ENCODE results near the gene SPRR2D. TPM values are rescaled to one million over a fixed set of nuclear protein-coding genes. Genes with fewer than 3 reads are reported as not detected.
"Not testable (repeated sequence)": the region's sequence is repeated elsewhere in the genome, so short reads cannot be mapped to it uniquely, and the experiment has no call there.

Gene SPRR2D
- total RNA-seq, 2 donors from 2014 or later: not detected

- Mint-ChIP-seq H3K27ac (no peak overlapping the region), H3K9me3 (no peaks in the 10 kb centered on the region), H3K4me3 (no peak overlapping the region), H3K4me1 (no peaks in the 10 kb centered on the region), H3K36me3 (ENCODE audit: low read depth) (no peaks in the 10 kb centered on the region), H3K27me3 (peaks cover 13% of the 10 kb centered on the region)
- ATAC-seq (replicated peaks): no peak
These were observed 8.8 kb downstream of the SPRR2D start for GRCh38 chr1:153032073-153032472.

- Mint-ChIP-seq H3K27me3 (peaks cover 13% of the 10 kb centered on the region), H3K9me3 (no peaks in the 10 kb centered on the region), H3K4me1 (no peaks in the 10 kb centered on the region), H3K4me3 (no peak within 1 kb of the TSS), H3K36me3 (ENCODE audit: low read depth) (no peaks in the 10 kb centered on the region), H3K27ac (no peak within 1 kb of the TSS)
- ATAC-seq (replicated peaks): no peak
These were observed 10.0 kb downstream of the SPRR2D start, which contains the start of gene SPRR1B for GRCh38 chr1:153030895-153031294. Gene SPRR1B (plus strand): TSS chr1:153031203. CDS start chr1:153032346, 1,143 bp downstream.

- H3K27ac Mint-ChIP-seq: no peak overlapping the region
- H3K4me3 Mint-ChIP-seq: no peak overlapping the region
- no peak for ATAC-seq (replicated peaks)
- H3K27me3 Mint-ChIP-seq: peaks cover 17% of the 10 kb centered on the region
- H3K9me3 Mint-ChIP-seq: no peaks in the 10 kb centered on the region
- H3K36me3 Mint-ChIP-seq (ENCODE audit: low read depth): no peaks in the 10 kb centered on the region
- no peaks in the 10 kb centered on the region for H3K4me1 Mint-ChIP-seq
These were observed 12.2 kb downstream of the SPRR2D start for GRCh38 chr1:153028766-153029165.

- Mint-ChIP-seq H3K27ac (no peak overlapping the region), H3K9me3 (no peaks in the 10 kb centered on the region), H3K36me3 (ENCODE audit: low read depth) (no peaks in the 10 kb centered on the region), H3K4me1 (no peaks in the 10 kb centered on the region), H3K4me3 (no peak overlapping the region), H3K27me3 (peaks cover 29% of the 10 kb centered on the region)
- ATAC-seq (replicated peaks): no peak
These were observed 15.1 kb downstream of the SPRR2D start for GRCh38 chr1:153025797-153026196.

- no peak for ATAC-seq (replicated peaks)
- no peaks in the 10 kb centered on the region for H3K9me3 Mint-ChIP-seq
- H3K27me3 Mint-ChIP-seq: peaks cover 34% of the 10 kb centered on the region
- no peaks in the 10 kb centered on the region for H3K36me3 Mint-ChIP-seq (ENCODE audit: low read depth)
- H3K4me1 Mint-ChIP-seq: no peaks in the 10 kb centered on the region
- no peak overlapping the region for H3K4me3 Mint-ChIP-seq
- H3K27ac Mint-ChIP-seq: no peak overlapping the region
These were observed 16.5 kb downstream of the SPRR2D start for GRCh38 chr1:153024413-153024812.

GRCh38 chr1:153023109-153023508, 17.8 kb downstream of the SPRR2D start:
- no peak for ATAC-seq (replicated peaks)
- no peaks in the 10 kb centered on the region for H3K9me3 Mint-ChIP-seq
- no peak overlapping the region for H3K27ac Mint-ChIP-seq
- H3K27me3 Mint-ChIP-seq: peaks cover 31% of the 10 kb centered on the region
- H3K4me3 Mint-ChIP-seq: no peak overlapping the region
- H3K36me3 Mint-ChIP-seq (ENCODE audit: low read depth): no peaks in the 10 kb centered on the region
- no peaks in the 10 kb centered on the region for H3K4me1 Mint-ChIP-seq

- H3K36me3 Mint-ChIP-seq (ENCODE audit: low read depth); ATAC-seq (replicated peaks); H3K4me3 Mint-ChIP-seq; H3K9me3 Mint-ChIP-seq; H3K4me1 Mint-ChIP-seq; H3K27ac Mint-ChIP-seq: not testable (repeated sequence)
- H3K27me3 Mint-ChIP-seq: peaks cover 31% of the 10 kb centered on the region
These were observed 18.6 kb downstream of the SPRR2D start for GRCh38 chr1:153022340-153022739.

GRCh38 chr1:153021829-153022228, 19.1 kb downstream of the SPRR2D start:
- not testable (repeated sequence) for H3K36me3 Mint-ChIP-seq (ENCODE audit: low read depth); H3K4me1 Mint-ChIP-seq; H3K27ac Mint-ChIP-seq; H3K9me3 Mint-ChIP-seq; ATAC-seq (replicated peaks); H3K4me3 Mint-ChIP-seq
- peaks cover 32% of the 10 kb centered on the region for H3K27me3 Mint-ChIP-seq

- H3K4me1 Mint-ChIP-seq; H3K9me3 Mint-ChIP-seq; H3K4me3 Mint-ChIP-seq; H3K36me3 Mint-ChIP-seq (ENCODE audit: low read depth); H3K27ac Mint-ChIP-seq; ATAC-seq (replicated peaks): not testable (repeated sequence)
- peaks cover 13% of the 10 kb centered on the region for H3K27me3 Mint-ChIP-seq
These were observed 29.6 kb downstream of the SPRR2D start for GRCh38 chr1:153011235-153011758.

GRCh38 chr1:153001382-153001781, 39.5 kb downstream of the SPRR2D start, which contains the start of gene SPRR3:
Gene SPRR3 (plus strand): TSS chr1:153001749. CDS start chr1:153003021, 1,272 bp downstream.
- Mint-ChIP-seq H3K4me1 (no peaks in the 10 kb centered on the region), H3K9me3 (no peaks in the 10 kb centered on the region), H3K4me3 (no peak within 1 kb of the TSS), H3K27me3 (peaks cover 25% of the 10 kb centered on the region), H3K27ac (no peak within 1 kb of the TSS), H3K36me3 (ENCODE audit: low read depth) (no peaks in the 10 kb centered on the region)
- no peak for ATAC-seq (replicated peaks)

GRCh38 chr1:153000294-153000693, 40.6 kb downstream of the SPRR2D start:
- Mint-ChIP-seq H3K36me3 (ENCODE audit: low read depth) (no peaks in the 10 kb centered on the region), H3K27me3 (peaks cover 29% of the 10 kb centered on the region), H3K9me3 (no peaks in the 10 kb centered on the region), H3K4me3 (no peak overlapping the region), H3K4me1 (no peaks in the 10 kb centered on the region), H3K27ac (no peak overlapping the region)
- no peak for ATAC-seq (replicated peaks)

GRCh38 chr1:152999818-153000217, 41.1 kb downstream of the SPRR2D start:
- Mint-ChIP-seq H3K27ac (no peak overlapping the region), H3K4me1 (no peaks in the 10 kb centered on the region), H3K36me3 (ENCODE audit: low read depth) (no peaks in the 10 kb centered on the region), H3K4me3 (no peak overlapping the region), H3K9me3 (no peaks in the 10 kb centered on the region), H3K27me3 (peaks cover 33% of the 10 kb centered on the region)
- no peak for ATAC-seq (replicated peaks)

GRCh38 chr1:152998476-152998875, 42.4 kb downstream of the SPRR2D start:
- Mint-ChIP-seq H3K27me3 (peaks cover 33% of the 10 kb centered on the region), H3K27ac (no peak overlapping the region), H3K9me3 (no peaks in the 10 kb centered on the region), H3K4me3 (no peak overlapping the region), H3K36me3 (ENCODE audit: low read depth) (no peaks in the 10 kb centered on the region), H3K4me1 (no peaks in the 10 kb centered on the region)
- ATAC-seq (replicated peaks): no peak

- ATAC-seq (replicated peaks): no peak
These were observed 43.0 kb downstream of the SPRR2D start for GRCh38 chr1:152997901-152998300.

GRCh38 chr1:152996633-152997400, 44.1 kb downstream of the SPRR2D start:
- no peaks in the 10 kb centered on the region for H3K36me3 Mint-ChIP-seq (ENCODE audit: low read depth)
- ATAC-seq (replicated peaks): no peak

More at GRCh38 chr1:152997901-152998300, 43.0 kb downstream of the SPRR2D start:
- no peaks in the 10 kb centered on the region for H3K4me1 Mint-ChIP-seq
- H3K4me3 Mint-ChIP-seq: no peak overlapping the region
- H3K9me3 Mint-ChIP-seq: no peaks in the 10 kb centered on the region
- H3K27ac Mint-ChIP-seq: no peak overlapping the region
- peaks cover 33% of the 10 kb centered on the region for H3K27me3 Mint-ChIP-seq
- no peaks in the 10 kb centered on the region for H3K36me3 Mint-ChIP-seq (ENCODE audit: low read depth)

More at GRCh38 chr1:152996633-152997400, 44.1 kb downstream of the SPRR2D start:
- Mint-ChIP-seq H3K27me3 (peaks cover 29% of the 10 kb centered on the region), H3K4me1 (no peaks in the 10 kb centered on the region), H3K4me3 (no peak overlapping the region), H3K27ac (no peak overlapping the region), H3K9me3 (no peaks in the 10 kb centered on the region)

Measured in activated T-helper 17 cell treated with anti-CD3 and anti-CD28 coated beads, Interleukin-2, amount 50 U/mL, for 72 hours (primary cell).